Tibial nerve (tissue), 4 donors: Measurements from ENCODE around the gene TRIM29. TPM values are rescaled to one million over a fixed set of nuclear protein-coding genes. Genes with fewer than 3 reads are reported as not detected.

Source experiments
- DNase-seq, 2 donors: peaks; one replicate each; pipeline ENCODE4 v3.0.0-alpha.2; 2019; ENCODE audit warnings: low spot score in 2 of 2
- H3K27ac ChIP-seq, 4 donors: fragments of 200-600 bp; sonication (generic) in 3 of 4; one replicate each; pipeline ENCODE4 v1.5.1; 2017 to 2019; ENCODE audit warnings: mild to moderate bottlenecking in 1 of 4
- H3K27me3 ChIP-seq, 2 donors: fragments of 200-600 bp; sonication (generic) in 1 of 2; one replicate each; pipeline versions ENCODE4 v1.5.1 to v1.6.0; 2017 to 2019
- H3K36me3 ChIP-seq, 3 donors: fragments of 200-600 bp; sonication (generic); one replicate each; pipeline ENCODE4 v1.5.1; 2018 to 2019
- H3K4me1 ChIP-seq, 4 donors: fragments of 200-600 bp; sonication (generic) in 3 of 4; one replicate each; pipeline ENCODE4 v1.5.1; 2017 to 2019
- H3K4me3 ChIP-seq, 4 donors: fragments of 200-600 bp; sonication (generic) in 3 of 4; one replicate each; pipeline ENCODE4 v1.5.1; 2017 to 2019; ENCODE audit warnings: mild to moderate bottlenecking in 1 of 4, moderate library complexity in 1 of 4
- H3K9me3 ChIP-seq, 4 donors: fragments of 200-600 bp; sonication (generic) in 3 of 4; one replicate each; pipeline ENCODE4 v1.5.1; 2017 to 2019
- CTCF ChIP-seq, 5 experiments: fragments of 200-600 bp in 3 of 5; fragments of 450-650 bp in 2 of 5; sonication (generic) in 3 of 5; IDR thresholded peaks; one replicate each; pipeline ENCODE4 v1.5.1; 2016 to 2019; ENCODE audit warnings: antibody characterized with exemption in 5 of 5, mild to moderate bottlenecking in 3 of 5, moderate library complexity in 2 of 5
- EP300 ChIP-seq, 2 donors: sonication (generic); formaldehyde crosslinking; IDR thresholded peaks; one replicate each; pipeline ENCODE4 v1.6.1; 2017; ENCODE audit warnings: antibody characterized with exemption in 2 of 2, mild to moderate bottlenecking in 1 of 2
- POLR2A ChIP-seq, 2 donors: fragments of 450-650 bp; IDR thresholded peaks; one replicate each; pipeline ENCODE4 v1.6.1; 2017; ENCODE audit warnings: antibody characterized with exemption in 2 of 2, mild to moderate bottlenecking in 2 of 2, moderate library complexity in 2 of 2
- WGBS, 2 donors: methylation state at CpG; one replicate each; pipeline ENCODE4 v1.1.5; 2018; 5-methylcytosine and 5-hydroxymethylcytosine counted together
- total RNA-seq, 4 donors: library from RNA; depleted of rRNA; stranded (reverse); fragments of >200 nt; gene quantifications; one replicate each; pipeline ENCODE4 v1.1.0, GENCODE V29; 2016

TRIM29 gene
- total RNA-seq, 4 donors from 2014 or later: 2.4 to 64.9 (median 40.7) TPM

DNA sequence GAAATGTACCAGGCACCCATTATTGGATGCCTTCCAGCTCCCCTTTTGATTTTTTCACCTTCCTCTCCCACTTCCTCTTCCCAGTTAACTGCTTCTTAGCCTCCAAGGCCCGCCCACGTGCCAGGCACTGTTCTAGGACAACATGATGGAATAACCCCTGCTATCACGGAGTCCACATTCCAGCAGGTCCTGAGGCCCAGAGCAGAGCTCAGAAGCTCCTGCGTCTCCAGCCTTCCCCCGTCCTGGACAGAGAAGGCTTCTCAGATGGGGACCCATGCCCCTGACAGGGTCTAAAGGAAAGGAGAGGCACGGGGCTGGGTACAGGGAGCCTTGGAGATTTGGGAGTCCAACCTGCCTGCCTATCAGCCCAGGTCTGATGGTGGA lies 29.1 kb downstream of the TRIM29 start:
- H3K36me3 ChIP-seq: no peaks in the 10 kb centered on the region
- peaks cover 0 to 8% of the 10 kb centered on the region in 2 donors for H3K27me3 ChIP-seq
- TF ChIP-seq CTCF (IDR thresholded peaks at IDR 0.05): no peak
- no peak for TF ChIP-seq EP300 (IDR thresholded peaks at IDR 0.05)
- no peak for TF ChIP-seq POLR2A (IDR thresholded peaks at IDR 0.05)
- H3K4me1 ChIP-seq: peaks cover 0 to 13% (median 0%) of the 10 kb centered on the region in 4 donors
- 60 to 68% methylated on average over 6 of the region's 6 CpGs for WGBS, 2 donors
- no peak overlapping the region for H3K4me3 ChIP-seq
- no peak overlapping the region for H3K27ac ChIP-seq
- no peak for DNase-seq
- H3K9me3 ChIP-seq: no peaks in the 10 kb centered on the region

GRCh38 chr11:120108154-120108784 lies 29.6 kb downstream of the TRIM29 start:
- WGBS, 2 donors: 2 to 3% methylated on average over 3 to 6 of the region's 6 CpGs
- peak; percentile 65 to 76 for DNase-seq
- TF ChIP-seq CTCF (IDR thresholded peaks at IDR 0.05) (peak; percentile 93 to 100 (median 98)), EP300 (IDR thresholded peaks at IDR 0.05) (no peak)

GRCh38 chr11:120107692-120108091 lies 30.2 kb downstream of the TRIM29 start:
- no peaks in the 10 kb centered on the region for H3K36me3 ChIP-seq
- peaks cover 0 to 8% of the 10 kb centered on the region in 2 donors for H3K27me3 ChIP-seq
- DNase-seq: no peak
- H3K4me3 ChIP-seq: no peak overlapping the region
- peaks cover 0 to 13% (median 0%) of the 10 kb centered on the region in 4 donors for H3K4me1 ChIP-seq
- H3K27ac ChIP-seq: no peak overlapping the region
- 59 to 64% methylated on average over 6 of the region's 6 CpGs for WGBS, 2 donors
- TF ChIP-seq CTCF (IDR thresholded peaks at IDR 0.05): no peak
- TF ChIP-seq POLR2A (IDR thresholded peaks at IDR 0.05): no peak
- no peak for TF ChIP-seq EP300 (IDR thresholded peaks at IDR 0.05)
- H3K9me3 ChIP-seq: no peaks in the 10 kb centered on the region

More at GRCh38 chr11:120108154-120108784, 29.6 kb downstream of the TRIM29 start:
- no peaks in the 10 kb centered on the region for H3K36me3 ChIP-seq
- peaks cover 0 to 8% of the 10 kb centered on the region in 2 donors for H3K27me3 ChIP-seq
- peaks cover 0 to 13% (median 0%) of the 10 kb centered on the region in 4 donors for H3K4me1 ChIP-seq
- no peak overlapping the region for H3K27ac ChIP-seq
- H3K4me3 ChIP-seq: no peak overlapping the region
- H3K9me3 ChIP-seq: no peaks in the 10 kb centered on the region

- Histone ChIP-seq H3K36me3 (no peaks in the 10 kb centered on the region), H3K4me3 (no peak overlapping the region), H3K27me3 (peaks cover 0 to 8% of the 10 kb centered on the region in 2 donors), H3K4me1 (peaks cover 0 to 8% (median 0%) of the 10 kb centered on the region in 4 donors), H3K27ac (no peak overlapping the region), H3K9me3 (no peaks in the 10 kb centered on the region)
- no peak for DNase-seq
- TF ChIP-seq POLR2A (IDR thresholded peaks at IDR 0.05): no peak
- no peak for TF ChIP-seq EP300 (IDR thresholded peaks at IDR 0.05)
- TF ChIP-seq CTCF (IDR thresholded peaks at IDR 0.05): no peak
- WGBS, 2 donors: 89 to 91% methylated on average over 11 of the region's 11 CpGs
Measured at GRCh38 chr11:120106354-120107150, 31.4 kb downstream of the TRIM29 start.

DNA sequence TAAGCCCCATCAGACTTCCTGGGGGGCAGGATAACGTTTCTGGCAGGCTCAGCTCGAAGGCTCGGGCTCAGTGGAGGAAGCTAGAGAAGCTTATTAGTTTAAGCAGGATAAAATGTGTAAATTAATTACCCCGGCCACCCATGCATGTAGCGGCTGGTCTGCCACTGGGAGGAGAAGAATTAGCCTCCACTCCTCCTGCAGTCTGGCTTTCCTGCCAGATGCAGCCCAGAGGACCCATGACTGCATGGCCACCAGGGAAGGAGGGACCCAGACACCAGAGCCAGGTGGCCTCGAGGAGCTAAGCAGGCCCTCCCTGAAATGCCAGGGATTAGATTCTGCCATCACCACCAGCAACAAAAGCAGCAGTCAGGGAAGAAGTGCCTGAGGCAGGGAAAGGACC lies 32.3 kb downstream of the TRIM29 start:
- 45 to 68% methylated on average over 6 of the region's 6 CpGs for WGBS, 2 donors

More for the DNA sequence above, 32.3 kb downstream of the TRIM29 start:
- no peak overlapping the region for H3K4me3 ChIP-seq
- peaks cover 0 to 8% of the 10 kb centered on the region in 2 donors for H3K27me3 ChIP-seq
- TF ChIP-seq POLR2A (IDR thresholded peaks at IDR 0.05) (no peak), EP300 (IDR thresholded peaks at IDR 0.05) (no peak), CTCF (IDR thresholded peaks at IDR 0.05) (no peak)
- H3K4me1 ChIP-seq: peaks cover 0 to 8% (median 0%) of the 10 kb centered on the region in 4 donors
- DNase-seq: no peak
- H3K27ac ChIP-seq: no peak overlapping the region
- H3K9me3 ChIP-seq: no peaks in the 10 kb centered on the region
- H3K36me3 ChIP-seq: no peaks in the 10 kb centered on the region
